Measurements from ENCODE around the gene ADGRE2.

- TF ChIP-seq TP53 (CRISPR knock-in tag; IDR thresholded peaks at IDR 0.05) (no peak), CHD4 (IDR thresholded peaks at IDR 0.05; ENCODE audit: borderline replicate concordance) (no peak), RFX5 (IDR thresholded peaks at IDR 0.05) (no peak), NFE2L2 (conservative IDR thresholded peaks at IDR 0.05; ENCODE audit: low read length) (no peak), KDM1A (IDR thresholded peaks at IDR 0.05; ENCODE audit: low read depth) (no peak), CTCF (IDR thresholded peaks at IDR 0.05) (no peak), POLR2A (IDR thresholded peaks at IDR 0.05; ENCODE audit: low read length) (no peak), EHF (CRISPR knock-in tag; IDR thresholded peaks at IDR 0.05) (no peak), PHF8 (IDR thresholded peaks at IDR 0.05; ENCODE audit: borderline replicate concordance, low read depth) (no peak)
Observed at GRCh38 chr19:14761607-14762006, 16.8 kb downstream of the ADGRE2 start.
